ENCODE results near the gene ARID2.
A peak's percentile ranks its signal among the peaks of the same experiment; 100 is the strongest.

ARID2 gene

DNA sequence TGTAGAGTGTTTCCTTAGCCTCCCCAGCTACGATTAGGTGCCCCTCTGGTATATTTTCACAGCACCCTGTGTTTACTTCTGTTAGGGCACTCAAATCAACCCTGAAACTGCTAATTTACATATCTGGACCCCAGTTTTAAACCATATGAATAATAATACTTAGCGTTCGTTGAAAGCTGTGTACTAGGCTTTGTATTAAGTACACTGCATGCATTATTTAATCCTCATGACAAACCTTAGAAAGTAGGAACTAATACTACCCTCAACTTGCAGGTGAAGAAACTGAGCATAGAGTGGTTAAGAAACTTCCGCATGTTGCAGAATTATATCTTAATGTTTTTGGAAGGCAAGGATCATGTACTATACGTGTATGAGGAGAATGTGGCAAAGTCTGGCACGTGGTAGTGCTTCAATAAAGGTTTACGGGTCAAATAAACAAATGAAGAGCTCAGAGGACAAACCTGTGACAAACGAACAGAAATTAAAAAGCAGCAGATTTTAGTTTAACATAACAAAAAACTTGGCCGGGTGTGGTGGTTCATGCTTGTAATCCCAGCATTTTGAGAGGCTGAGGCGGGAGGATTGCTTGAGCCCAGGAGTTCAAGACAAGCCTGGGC, 22.2 kb upstream of the ARID2 start:
- H3K4me3 ChIP-seq (ENCODE audit: low read length), result no peak overlapping the region
- no peak for TF ChIP-seq ZNF274 (IDR thresholded peaks at IDR 0.05; ENCODE audit: low read depth, low read length)

DNA sequence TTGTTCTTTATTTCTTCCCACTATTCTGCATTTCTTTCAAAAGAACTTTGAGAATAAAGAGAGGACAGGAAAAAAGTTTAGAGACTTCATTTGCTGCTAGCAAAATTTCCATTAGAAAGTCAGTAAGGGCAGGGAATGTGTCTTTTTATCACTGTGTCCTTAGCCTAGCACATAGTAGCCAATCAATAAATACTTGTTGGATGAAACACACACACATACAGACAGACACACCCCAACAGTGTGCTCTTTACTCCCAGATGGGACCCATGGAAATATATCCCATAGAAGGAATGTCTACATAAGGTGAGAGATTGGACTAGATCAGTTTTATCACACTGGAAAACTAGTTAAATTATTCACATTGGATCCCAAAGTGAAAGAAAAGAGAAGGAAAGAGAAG, 21.1 kb upstream of the ARID2 start:
- TF ChIP-seq ZNF274 (IDR thresholded peaks at IDR 0.05; ENCODE audit: low read depth, low read length), result no peak

DNA sequence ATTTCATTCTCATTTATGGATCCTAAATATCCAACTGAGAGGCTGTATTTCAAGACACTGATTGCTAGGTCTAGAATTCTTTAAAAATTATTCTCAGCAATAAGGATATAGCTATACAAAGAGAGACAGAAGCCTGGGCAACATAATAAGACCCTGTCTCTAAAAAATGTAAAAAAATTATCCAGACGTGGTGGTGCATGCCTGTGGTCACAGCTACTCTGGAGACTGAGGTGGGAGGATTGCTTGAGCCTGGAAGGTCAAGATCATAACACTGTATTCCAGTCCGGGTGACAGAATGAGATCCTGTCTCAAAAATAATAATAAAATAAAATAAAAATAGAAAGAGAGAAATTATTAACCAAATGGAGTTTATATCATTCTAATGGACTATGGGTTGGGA, 20.6 kb upstream of the ARID2 start:
- no peak overlapping the region for H3K4me3 ChIP-seq (ENCODE audit: low read length)
- no peak for TF ChIP-seq ZNF274 (IDR thresholded peaks at IDR 0.05; ENCODE audit: low read depth, low read length)

More for the DNA sequence above, 21.1 kb upstream of the ARID2 start:
- no peak overlapping the region for H3K4me3 ChIP-seq (ENCODE audit: low read length)

DNA sequence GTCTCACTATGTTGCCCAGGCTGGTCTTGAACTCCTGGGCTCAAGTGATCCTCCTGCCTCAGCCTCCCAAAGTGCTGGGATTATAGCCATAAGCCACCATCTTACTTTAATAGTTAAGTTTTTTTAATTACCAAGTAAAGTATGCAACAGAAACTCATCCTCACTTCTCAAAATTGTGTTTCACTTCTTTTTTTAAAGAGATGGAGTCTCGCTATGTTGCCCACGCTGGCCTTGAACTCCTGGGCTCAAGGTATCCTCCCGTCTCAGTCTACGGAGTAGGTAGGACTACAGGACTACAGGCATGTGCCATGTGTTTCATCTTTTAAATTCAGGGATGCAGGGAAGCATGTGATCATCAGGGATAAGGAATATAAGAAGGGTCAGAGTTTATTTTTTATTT, 17.2 kb upstream of the ARID2 start:
- no peak for TF ChIP-seq ZNF274 (IDR thresholded peaks at IDR 0.05; ENCODE audit: low read depth, low read length)
- no peak overlapping the region for H3K4me3 ChIP-seq (ENCODE audit: low read length)

DNA sequence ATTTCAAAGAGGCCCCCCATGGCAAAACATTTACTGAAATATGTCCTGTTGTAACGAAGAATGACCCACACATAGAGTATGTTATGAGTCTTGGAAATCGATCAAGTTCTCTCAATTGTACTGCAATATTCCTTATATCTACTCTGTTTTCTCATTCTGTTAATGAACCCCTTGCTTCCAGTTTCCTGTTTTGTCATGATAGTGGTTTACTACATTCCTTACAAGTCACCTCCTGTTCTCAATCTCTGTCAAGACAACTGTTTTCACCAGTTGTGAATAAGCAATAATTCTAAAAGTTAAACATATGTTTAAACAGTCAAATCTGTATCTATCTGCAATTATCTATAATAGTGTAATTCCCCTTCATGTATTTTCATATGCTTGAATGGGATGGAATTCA, 16.4 kb upstream of the ARID2 start:
- no peak for TF ChIP-seq ZNF274 (IDR thresholded peaks at IDR 0.05; ENCODE audit: low read depth, low read length)
- no peak overlapping the region for H3K4me3 ChIP-seq (ENCODE audit: low read length)

DNA sequence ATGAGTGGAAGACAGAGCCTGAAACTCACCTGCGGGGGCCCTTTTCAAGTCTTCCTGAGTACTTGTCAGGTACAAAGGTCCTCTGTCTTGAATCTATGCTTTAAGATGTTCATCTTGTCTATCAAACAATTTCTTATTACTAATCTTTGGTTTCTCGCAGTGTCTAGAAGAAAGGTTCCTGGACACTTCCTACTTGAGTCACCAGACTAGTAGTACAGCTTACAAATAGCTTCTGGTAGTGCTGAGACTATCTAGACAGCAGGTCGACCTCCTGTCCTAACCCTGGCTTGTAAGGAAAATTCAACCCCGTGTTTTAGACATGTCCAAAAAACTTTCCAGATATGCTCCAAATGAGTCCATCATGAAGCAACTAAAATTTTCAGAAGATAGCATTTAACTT, 11.2 kb upstream of the ARID2 start:
- no peak for TF ChIP-seq ZNF274 (IDR thresholded peaks at IDR 0.05; ENCODE audit: low read depth, low read length)
- H3K4me3 ChIP-seq (ENCODE audit: low read length), result no peak overlapping the region

DNA sequence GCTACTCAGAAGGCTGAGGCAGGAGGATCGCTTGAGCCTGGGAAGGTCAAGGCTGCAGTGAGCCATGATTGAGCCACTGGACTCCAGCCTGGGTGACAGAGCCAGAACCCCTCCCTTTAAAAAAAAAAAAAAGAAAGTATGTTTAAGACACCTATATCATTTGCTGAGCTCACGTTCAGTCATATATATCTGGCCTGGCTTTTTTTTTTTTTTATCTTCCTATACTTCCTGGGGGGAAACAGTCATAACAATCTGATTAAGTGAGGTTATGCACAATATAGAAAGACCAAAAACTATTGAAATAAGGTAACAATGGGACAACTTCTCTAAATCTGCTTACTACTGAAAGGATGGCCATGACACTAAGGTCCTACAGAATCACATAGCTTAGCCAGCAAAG, 9.4 kb upstream of the ARID2 start:
- TF ChIP-seq ZNF274 (IDR thresholded peaks at IDR 0.05; ENCODE audit: low read depth, low read length), result no peak
- no peak overlapping the region for H3K4me3 ChIP-seq (ENCODE audit: low read length)

DNA sequence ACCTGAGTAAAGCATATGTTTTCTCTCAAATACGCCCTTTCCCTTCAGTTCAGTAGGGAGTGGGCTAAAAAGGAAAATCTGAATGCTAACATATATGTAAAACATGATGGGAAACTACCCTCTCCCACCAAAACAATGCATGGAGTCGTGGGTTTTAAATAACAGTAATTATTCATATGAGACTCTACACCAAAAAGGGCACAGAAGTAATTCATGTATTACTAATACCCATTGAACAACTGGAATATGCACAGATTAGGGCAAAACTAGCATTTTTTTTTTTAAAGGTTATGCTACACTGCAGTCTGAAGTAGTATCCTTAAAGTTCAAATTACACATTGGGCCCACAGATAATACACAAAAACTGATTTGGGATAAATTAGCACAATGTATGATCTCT, 8.1 kb upstream of the ARID2 start:
- no peak overlapping the region for H3K4me3 ChIP-seq (ENCODE audit: low read length)
- no peak for TF ChIP-seq ZNF274 (IDR thresholded peaks at IDR 0.05; ENCODE audit: low read depth, low read length)

DNA sequence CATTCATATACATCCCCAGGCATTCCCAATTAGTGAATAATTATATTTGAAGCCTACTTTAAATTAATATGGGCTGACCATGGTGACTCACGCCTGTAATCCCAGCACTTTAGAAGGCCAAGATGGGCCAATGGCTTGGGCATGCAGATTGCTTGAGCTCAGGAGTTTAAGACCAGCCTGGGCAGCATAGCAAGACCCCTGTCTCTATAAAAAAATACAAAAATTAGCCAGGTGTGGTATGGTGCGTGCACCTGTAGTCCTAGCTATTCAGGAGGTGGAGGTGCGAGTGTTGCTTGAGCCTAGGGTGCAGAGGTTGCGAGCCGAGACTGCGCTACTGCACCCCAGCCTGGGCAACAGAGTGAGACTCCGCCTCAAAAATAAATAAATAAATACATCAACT, 7.6 kb upstream of the ARID2 start:
- no peak for TF ChIP-seq ZNF274 (IDR thresholded peaks at IDR 0.05; ENCODE audit: low read depth, low read length)
- no peak overlapping the region for H3K4me3 ChIP-seq (ENCODE audit: low read length)

DNA sequence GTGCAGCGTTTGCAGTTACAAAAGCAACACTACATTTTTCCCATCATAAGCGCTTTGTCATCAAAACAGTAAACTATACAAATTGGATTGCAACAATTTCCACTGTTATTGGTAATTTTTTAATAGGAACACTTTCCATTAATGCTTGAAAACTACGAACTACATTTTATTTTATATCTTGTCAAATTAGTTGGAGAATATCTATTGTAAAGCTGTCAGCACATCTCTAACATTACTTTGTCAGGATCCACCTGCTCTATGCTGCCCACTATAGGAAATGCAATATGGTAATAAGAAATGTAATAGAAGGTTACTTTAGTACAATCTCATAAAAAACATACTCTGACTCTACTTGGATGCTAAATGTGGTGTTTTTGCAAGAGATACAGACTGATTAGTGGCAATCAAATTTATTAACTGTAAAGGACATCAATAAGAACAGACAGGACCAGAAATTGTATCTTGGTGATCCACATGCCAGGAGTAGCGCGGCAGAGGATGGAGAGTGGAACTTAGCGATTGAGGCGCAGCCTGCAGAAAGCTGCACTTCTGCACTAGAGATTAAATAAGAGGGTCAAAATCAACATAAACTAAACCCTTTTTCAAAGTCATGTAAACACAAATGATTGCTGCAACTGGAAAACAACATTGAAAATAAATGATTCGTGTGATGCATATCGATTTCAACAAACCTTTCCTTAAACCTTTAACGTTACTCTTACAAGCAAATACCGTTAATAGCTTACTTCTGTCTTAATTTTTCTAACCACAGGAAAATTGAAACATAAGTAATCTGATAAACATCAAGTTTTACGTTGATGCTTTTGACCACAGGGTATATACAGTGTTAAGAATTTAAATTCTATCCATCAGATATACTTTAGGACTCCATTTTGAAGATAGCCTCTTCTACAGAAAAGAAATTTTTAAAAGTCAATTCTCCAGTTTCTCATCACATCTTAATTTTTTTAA, 3.6 kb upstream of the ARID2 start:
- peak overlapping the region; percentile 76 for H3K4me3 ChIP-seq (ENCODE audit: low read length)

DNA sequence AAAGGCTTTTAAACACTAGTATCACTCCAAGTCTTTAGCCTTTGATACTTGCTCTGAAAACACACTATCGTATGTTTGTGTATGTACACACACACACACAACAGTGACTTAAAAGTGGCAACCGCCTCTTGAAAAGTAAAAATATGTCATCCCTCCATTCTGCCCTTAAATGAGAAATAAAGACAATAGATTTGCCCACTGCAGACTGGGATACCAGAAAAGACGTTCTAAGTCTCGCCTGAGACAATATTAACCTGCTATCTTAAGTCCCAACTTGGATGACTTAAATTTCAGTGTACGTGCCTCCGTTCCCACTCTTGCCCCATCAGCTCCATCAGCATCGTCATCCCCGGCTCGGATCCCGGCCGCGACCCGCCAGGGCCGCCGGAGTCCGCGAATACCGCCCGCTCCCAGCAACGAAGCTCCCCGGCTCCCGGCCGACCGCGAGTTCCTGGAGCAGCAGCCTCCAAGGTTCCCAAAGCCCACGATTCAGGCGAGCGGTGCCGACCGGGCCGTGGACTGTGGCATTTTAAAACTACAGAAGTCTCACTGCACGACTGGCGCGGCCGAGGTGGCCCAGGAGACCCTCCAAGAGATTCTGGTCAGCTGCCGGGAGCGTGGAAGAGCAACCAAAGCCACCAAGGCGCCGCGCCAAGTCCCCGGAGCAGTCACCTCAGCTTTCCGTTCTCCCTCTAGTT, 2.8 kb upstream of the ARID2 start:
- TF ChIP-seq ZNF274 (IDR thresholded peaks at IDR 0.05; ENCODE audit: low read depth, low read length), result no peak
- H3K4me3 ChIP-seq (ENCODE audit: low read length), result peak overlapping the region; percentile 76

More for the DNA sequence above, 3.6 kb upstream of the ARID2 start:
- TF ChIP-seq ZNF274 (IDR thresholded peaks at IDR 0.05; ENCODE audit: low read depth, low read length), result no peak

DNA sequence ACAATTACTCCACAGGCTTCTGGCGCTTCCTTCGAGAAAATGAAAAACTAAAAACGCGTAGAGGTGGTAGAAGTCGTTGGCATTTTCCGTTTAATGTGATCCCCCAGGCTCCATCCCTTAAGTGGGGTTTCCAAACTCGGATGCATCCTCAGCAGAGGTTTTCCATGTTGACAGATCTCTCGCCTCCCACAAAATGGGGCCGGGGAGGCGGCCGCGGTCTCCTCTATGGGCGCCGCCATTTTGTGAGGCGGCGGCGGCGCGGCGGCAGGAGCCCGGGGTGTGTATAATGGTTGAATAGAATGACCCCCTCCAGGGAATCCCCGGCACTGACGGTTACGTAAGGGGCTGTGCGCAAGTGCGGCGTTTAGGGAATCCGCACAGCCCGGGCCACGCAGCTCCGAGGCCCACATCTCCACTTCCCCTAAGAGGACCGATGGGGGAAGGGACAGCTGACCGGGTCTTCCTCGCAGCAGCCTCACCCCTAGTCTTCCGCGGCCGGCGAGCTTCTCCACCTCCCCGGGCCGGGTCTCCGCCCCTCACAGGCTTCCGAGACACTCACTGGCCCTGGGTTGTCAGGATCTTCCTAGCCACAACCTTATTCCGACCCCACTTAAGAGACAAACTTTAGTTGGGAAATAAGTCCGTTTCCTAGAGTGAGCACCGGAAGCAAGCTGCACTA, 2.1 kb upstream of the ARID2 start:
- peak overlapping the region; percentile 76 for H3K4me3 ChIP-seq (ENCODE audit: low read length)
- TF ChIP-seq ZNF274 (IDR thresholded peaks at IDR 0.05; ENCODE audit: low read depth, low read length), result no peak

DNA sequence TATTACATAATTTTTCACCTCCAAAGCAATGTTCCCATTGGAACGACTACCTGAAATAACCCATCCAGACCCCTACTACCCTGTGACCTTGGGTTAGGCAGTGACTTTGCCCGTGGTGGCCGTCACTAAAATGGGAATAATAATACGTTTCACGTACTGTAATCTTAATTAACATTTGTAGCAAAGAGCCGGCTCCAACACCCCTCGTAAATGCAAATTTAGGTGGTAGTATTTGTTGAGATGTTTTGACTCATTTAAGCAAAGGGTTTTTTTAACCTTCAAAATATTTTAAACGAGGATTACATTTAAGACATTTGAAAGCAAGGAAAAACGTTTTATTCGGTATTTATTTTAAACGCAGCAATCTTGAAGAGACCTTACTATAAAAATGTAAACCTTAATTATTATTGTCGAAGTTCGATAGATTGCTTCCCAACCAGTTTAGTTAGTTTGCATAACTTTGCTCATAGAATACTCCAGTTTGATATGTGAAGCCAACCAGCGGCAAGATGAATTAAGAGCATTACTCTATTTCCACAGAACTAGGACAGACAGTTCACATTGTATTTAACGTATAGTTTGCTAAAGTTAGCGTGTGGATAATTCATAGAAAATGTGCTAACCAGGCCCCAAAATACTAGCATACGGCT, 1.4 kb upstream of the ARID2 start:
- no peak for TF ChIP-seq ZNF274 (IDR thresholded peaks at IDR 0.05; ENCODE audit: low read depth, low read length)
- peak overlapping the region; percentile 76 for H3K4me3 ChIP-seq (ENCODE audit: low read length)
